GM18951 (cell line): ENCODE data around the gene CDC5L.

Source experiments
- POLR2A ChIP-seq: IDR thresholded peaks from 4 replicates; pipeline ENCODE4 v1.6.1; 2011; ENCODE audit warnings: mild to moderate bottlenecking; ENCODE audit not compliant: insufficient read length, insufficient read depth; ENCODE audit errors: extremely low read depth
- in situ Hi-C: fragments of 300-500 bp; cut with MboI; formaldehyde crosslinking; loops from one replicate; pipeline ENCODE4 v1.12.0; 2022; ENCODE audit warnings: low sequenced_read_pairs, mixed read lengths, inconsistent platforms; ENCODE audit not compliant: unreplicated experiment

Gene CDC5L

GRCh38 chr6:44480097-44480541 lies 92.6 kb downstream of the CDC5L start:
- no peak for TF ChIP-seq POLR2A
- in situ Hi-C loops: loop anchor here (25.0 kb wide), 1 partner anchor 1432 kb away; no protein-coding TSS in a partner anchor

GRCh38 chr6:44481056-44481455 lies 93.5 kb downstream of the CDC5L start:
- in situ Hi-C loops: loop anchor here (25.0 kb wide), 1 partner anchor 1431 kb away; no protein-coding TSS in a partner anchor
- no peak for TF ChIP-seq POLR2A

- TF ChIP-seq POLR2A: no peak
- in situ Hi-C loops: loop anchor here (25.0 kb wide), 1 partner anchor 1431 kb away; no protein-coding TSS in a partner anchor
Measured at GRCh38 chr6:44481760-44482159, 94.3 kb downstream of the CDC5L start.

GRCh38 chr6:44485601-44486401 lies 98.3 kb downstream of the CDC5L start:
- in situ Hi-C loops: loop anchor here (25.0 kb wide), 1 partner anchor 1426 kb away; no protein-coding TSS in a partner anchor
- TF ChIP-seq POLR2A: no peak

- in situ Hi-C loops: loop anchor here (25.0 kb wide), 1 partner anchor 1425 kb away; no protein-coding TSS in a partner anchor
- no peak for TF ChIP-seq POLR2A
Measured at GRCh38 chr6:44487002-44487401, 99.5 kb downstream of the CDC5L start.

GRCh38 chr6:44487586-44487985 lies 100.1 kb downstream of the CDC5L start:
- in situ Hi-C loops: loop anchor here (25.0 kb wide), 1 partner anchor 1425 kb away; no protein-coding TSS in a partner anchor
- TF ChIP-seq POLR2A: no peak

- in situ Hi-C loops: loop anchor here (25.0 kb wide), 1 partner anchor 1422 kb away; no protein-coding TSS in a partner anchor
Measured at GRCh38 chr6:44489910-44490604, 102.6 kb downstream of the CDC5L start.

GRCh38 chr6:44493132-44493531 lies 105.6 kb downstream of the CDC5L start:
- TF ChIP-seq POLR2A: no peak
- in situ Hi-C loops: loop anchor here (25.0 kb wide), 1 partner anchor 1419 kb away; no protein-coding TSS in a partner anchor

More at GRCh38 chr6:44489910-44490604, 102.6 kb downstream of the CDC5L start:
- TF ChIP-seq POLR2A: no peak

- in situ Hi-C loops: loop anchor here (25.0 kb wide), 1 partner anchor 1419 kb away; no protein-coding TSS in a partner anchor
- TF ChIP-seq POLR2A: no peak
Measured at GRCh38 chr6:44493593-44493992, 106.1 kb downstream of the CDC5L start.

- in situ Hi-C loops: loop anchor here (25.0 kb wide), 1 partner anchor 1418 kb away; no protein-coding TSS in a partner anchor
- TF ChIP-seq POLR2A: no peak
Measured at GRCh38 chr6:44494011-44494501, 106.5 kb downstream of the CDC5L start.

GRCh38 chr6:44495036-44495901 lies 107.8 kb downstream of the CDC5L start:
- in situ Hi-C loops: loop anchor here (25.0 kb wide), 1 partner anchor 1417 kb away; no protein-coding TSS in a partner anchor
- TF ChIP-seq POLR2A: no peak

- in situ Hi-C loops: loop anchor here (25.0 kb wide), 1 partner anchor 1415 kb away; no protein-coding TSS in a partner anchor
- no peak for TF ChIP-seq POLR2A
Measured at GRCh38 chr6:44496665-44497369, 109.3 kb downstream of the CDC5L start.

- no peak for TF ChIP-seq POLR2A
- in situ Hi-C loops: loop anchor here (25.0 kb wide), 1 partner anchor 1414 kb away; no protein-coding TSS in a partner anchor
Measured at GRCh38 chr6:44497807-44498206, 110.3 kb downstream of the CDC5L start.
